Calu3 (cell line): ENCODE measurements around the gene ZEB2. TPM values are rescaled to one million over a fixed set of nuclear protein-coding genes. Genes with fewer than 3 reads are reported as not detected.

Experiments used
- BruUV-seq: library from RNA; stranded (reverse); fragments of 400-500 nt; replicated peaks from 2 replicates; lab custom pipeline; 2021; lab: Mats Ljungman, UMichigan
- CTCF ChIA-PET: fragments of 300-600 bp; sonication (Branson Sonifier 250); formaldehyde crosslinking; loops from one replicate; lab custom pipeline; 2022; ENCODE audit warnings: antibody characterized with exemption; lab: Charles Lee
- DNase-seq: peaks from one replicate; pipeline ENCODE4 v3.0.0; 2022
- H3K27ac Mint-ChIP-seq: one replicate; pipeline ENCODE4 v1.8.0; 2022; ENCODE audit warnings: mixed read lengths; ENCODE audit not compliant: unreplicated experiment
- H3K27me3 Mint-ChIP-seq: one replicate; pipeline ENCODE4 v1.8.0; 2022; ENCODE audit warnings: mixed read lengths; ENCODE audit not compliant: unreplicated experiment
- H3K36me3 Mint-ChIP-seq: one replicate; pipeline ENCODE4 v1.8.0; 2022; ENCODE audit warnings: mild to moderate bottlenecking, moderate library complexity, mixed read lengths; ENCODE audit not compliant: insufficient read depth, unreplicated experiment
- H3K4me1 Mint-ChIP-seq: one replicate; pipeline ENCODE4 v1.8.0; 2022; ENCODE audit warnings: mild to moderate bottlenecking, low read depth, mixed read lengths; ENCODE audit not compliant: unreplicated experiment
- H3K4me3 Mint-ChIP-seq: one replicate; pipeline ENCODE4 v1.8.0; 2022; ENCODE audit warnings: mild to moderate bottlenecking, low read depth, moderate library complexity, mixed read lengths; ENCODE audit not compliant: unreplicated experiment
- H3K9me3 Mint-ChIP-seq: one replicate; pipeline ENCODE4 v1.8.0; 2022; ENCODE audit warnings: low read depth, mixed read lengths; ENCODE audit not compliant: unreplicated experiment
- CTCF ChIP-seq: fragments of 200-600 bp; IDR thresholded peaks from one replicate; pipeline ENCODE4 v1.8.0; 2022; ENCODE audit warnings: antibody characterized with exemption; ENCODE audit not compliant: unreplicated experiment
- intact Hi-C: fragments of 100-400 bp; cut with micrococcal nuclease; formaldehyde crosslinking; loops from one replicate; pipeline ENCODE4 v1.10.0; 2022; ENCODE audit not compliant: unreplicated experiment
- total RNA-seq: library from RNA; stranded (reverse); gene quantifications from 2 replicates; pipeline ENCODE4 v1.2.3, GENCODE V29; 2022

Gene ZEB2
- total RNA-seq, 1 experiment from 2014 or later, result 0.97 TPM

GRCh38 chr2:144376926-144377325, 143.0 kb downstream of the ZEB2 start:
- DNase-seq, result no peak
- Mint-ChIP-seq H3K27ac (no peak overlapping the region), H3K36me3 (peaks cover under 1% of the 10 kb centered on the region), H3K27me3 (no peaks in the 10 kb centered on the region), H3K9me3 (peaks cover 3% of the 10 kb centered on the region), H3K4me1 (peaks cover 14% of the 10 kb centered on the region), H3K4me3 (no peak overlapping the region)
- CTCF ChIA-PET, result no interaction called here
- intact Hi-C loops, result no loop called here
- TF ChIP-seq CTCF, result no peak
- no TSS peak for BruUV-seq

GRCh38 chr2:144376460-144376859, 143.5 kb downstream of the ZEB2 start:
- Mint-ChIP-seq H3K36me3 (peaks cover 5% of the 10 kb centered on the region), H3K4me3 (no peak overlapping the region), H3K4me1 (peaks cover 19% of the 10 kb centered on the region), H3K27ac (no peak overlapping the region), H3K27me3 (no peaks in the 10 kb centered on the region), H3K9me3 (peaks cover 3% of the 10 kb centered on the region)
- TF ChIP-seq CTCF, result no peak
- no peak for DNase-seq
- intact Hi-C loops, result no loop called here
- BruUV-seq, result no TSS peak
- CTCF ChIA-PET, result no interaction called here

- Mint-ChIP-seq H3K27me3 (no peaks in the 10 kb centered on the region), H3K4me3 (no peak overlapping the region), H3K9me3 (no peaks in the 10 kb centered on the region), H3K4me1 (peaks cover 39% of the 10 kb centered on the region), H3K27ac (no peak overlapping the region), H3K36me3 (peaks cover 5% of the 10 kb centered on the region)
- no peak for TF ChIP-seq CTCF
- intact Hi-C loops, result no loop called here
- DNase-seq, result no peak
- BruUV-seq, result no TSS peak
- CTCF ChIA-PET, result no interaction called here
Observed at GRCh38 chr2:144374163-144374661, 145.7 kb downstream of the ZEB2 start.

GRCh38 chr2:144372410-144373080, 147.4 kb downstream of the ZEB2 start:
- BruUV-seq, result no TSS peak
- Mint-ChIP-seq H3K27me3 (no peaks in the 10 kb centered on the region), H3K9me3 (no peaks in the 10 kb centered on the region), H3K36me3 (peaks cover 5% of the 10 kb centered on the region), H3K27ac (no peak overlapping the region), H3K4me3 (no peak overlapping the region), H3K4me1 (peaks cover 39% of the 10 kb centered on the region)
- no peak for TF ChIP-seq CTCF
- intact Hi-C loops, result no loop called here
- CTCF ChIA-PET, result interaction anchor here (0.7 kb wide), 1 partner anchor 731 kb away, joined by 4 read pairs; no protein-coding TSS in a partner anchor
- no peak for DNase-seq
